HuH-7.5 (cell line): Measurements from ENCODE around the gene ACSF3.
"Not testable (repeated sequence)": the region's sequence is repeated elsewhere in the genome, so short reads cannot be mapped to it uniquely, and the experiment has no call there.

ENCODE experiments used
- DNase-seq: peaks from one replicate; pipeline ENCODE4 v3.0.0; 2011; ENCODE audit warnings: low spot score

The ACSF3 gene

DNA sequence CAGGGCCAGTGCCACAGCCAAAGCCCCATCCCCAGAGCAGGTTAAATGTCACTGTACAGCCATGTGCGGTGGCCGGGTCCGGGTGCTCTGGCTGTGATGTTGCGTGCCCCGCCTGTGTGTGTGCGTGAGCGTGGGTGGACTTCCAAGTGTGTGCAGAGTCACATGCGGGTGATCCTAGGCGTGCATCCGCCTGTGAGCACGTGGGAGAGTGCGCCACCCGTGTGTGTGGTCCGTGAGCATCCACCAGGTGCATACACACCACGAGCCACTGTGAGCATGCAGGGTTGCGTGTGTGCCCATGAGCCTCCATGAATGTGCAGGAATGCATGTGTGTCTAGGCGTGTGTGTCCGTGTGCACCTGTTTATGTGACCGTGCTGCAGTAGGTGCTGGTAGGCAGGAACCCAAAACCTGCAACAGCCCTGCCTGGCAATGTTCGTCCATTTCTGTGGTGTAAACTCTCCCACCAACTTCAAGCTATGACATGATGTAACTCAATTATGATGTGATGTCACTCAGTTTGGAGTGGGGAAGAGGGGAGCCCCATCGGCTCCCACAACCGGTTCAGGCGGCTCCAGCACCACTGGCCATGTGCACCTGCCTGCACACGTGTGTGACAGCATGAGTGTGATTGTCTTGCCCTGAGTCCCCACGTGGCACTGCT is 37.6 kb upstream of the ACSF3 start:
- DNase-seq = no peak

- DNase-seq = no peak
Observed at GRCh38 chr16:89056592-89056991, 37.1 kb upstream of the ACSF3 start.

DNA sequence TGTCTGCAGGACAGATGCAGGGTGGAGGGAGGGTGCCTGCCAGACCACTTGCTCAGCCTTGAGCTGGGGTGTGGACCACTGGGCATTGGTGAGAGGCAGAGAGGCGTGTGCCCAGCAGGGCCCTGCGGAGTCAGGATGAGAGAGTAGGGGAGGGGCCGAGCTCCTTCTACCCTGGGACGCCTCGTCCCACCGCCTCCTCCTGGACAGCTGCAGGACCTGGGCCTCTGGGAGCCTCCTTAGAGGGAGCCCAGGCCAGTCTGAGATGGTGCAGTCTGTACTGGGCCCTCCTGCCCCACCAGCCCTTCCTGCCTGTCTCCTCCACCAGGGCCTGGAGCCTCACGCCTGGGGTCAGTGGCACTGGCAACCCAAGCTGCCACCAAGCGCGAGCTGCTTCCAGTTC is 35.9 kb upstream of the ACSF3 start:
- DNase-seq = no peak

GRCh38 chr16:89058812-89059211 is 34.8 kb upstream of the ACSF3 start:
- no peak for DNase-seq

- no peak for DNase-seq
Observed at GRCh38 chr16:89060207-89060794, 33.4 kb upstream of the ACSF3 start.

- DNase-seq = no peak
Observed at GRCh38 chr16:89061086-89061485, 32.6 kb upstream of the ACSF3 start.

DNA sequence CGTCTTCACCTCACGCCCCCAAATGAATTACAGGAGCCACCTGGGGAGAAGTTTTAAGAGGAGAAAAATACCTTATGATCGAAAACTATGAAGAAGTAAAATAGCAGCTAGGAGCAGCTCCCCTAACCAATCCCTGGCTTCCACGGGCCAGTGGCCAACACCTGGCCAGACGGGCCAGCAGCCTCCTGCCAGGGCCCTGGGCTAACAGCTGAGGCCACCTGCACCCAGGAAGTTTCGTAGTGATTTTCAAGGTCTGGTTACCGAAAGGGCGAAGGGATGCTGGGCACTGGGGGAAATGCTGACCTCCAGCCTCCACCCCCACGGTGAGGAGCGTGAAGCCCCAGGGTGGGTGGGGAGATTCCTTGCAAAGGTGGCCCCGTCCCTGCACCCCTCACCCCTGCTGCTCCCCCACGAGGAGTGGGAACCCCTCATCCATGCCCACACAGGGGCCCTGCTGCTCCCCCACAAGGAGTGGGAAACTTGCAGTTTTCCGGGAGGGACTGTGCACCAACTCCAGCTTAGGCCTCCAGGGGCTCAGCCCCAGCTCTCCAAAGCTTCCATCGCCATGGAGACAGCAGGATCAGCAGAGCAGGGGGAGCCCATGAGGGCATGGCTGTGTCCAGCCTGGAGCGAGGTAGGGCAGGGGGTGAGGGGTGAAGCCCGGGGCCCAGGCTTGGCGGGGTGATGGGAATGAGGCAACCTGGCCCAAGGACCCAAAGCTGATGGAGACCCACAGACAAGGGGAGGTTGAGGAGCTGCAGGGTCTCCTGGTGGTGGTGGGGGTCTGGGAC is 31.9 kb upstream of the ACSF3 start:
- DNase-seq = no peak

DNA sequence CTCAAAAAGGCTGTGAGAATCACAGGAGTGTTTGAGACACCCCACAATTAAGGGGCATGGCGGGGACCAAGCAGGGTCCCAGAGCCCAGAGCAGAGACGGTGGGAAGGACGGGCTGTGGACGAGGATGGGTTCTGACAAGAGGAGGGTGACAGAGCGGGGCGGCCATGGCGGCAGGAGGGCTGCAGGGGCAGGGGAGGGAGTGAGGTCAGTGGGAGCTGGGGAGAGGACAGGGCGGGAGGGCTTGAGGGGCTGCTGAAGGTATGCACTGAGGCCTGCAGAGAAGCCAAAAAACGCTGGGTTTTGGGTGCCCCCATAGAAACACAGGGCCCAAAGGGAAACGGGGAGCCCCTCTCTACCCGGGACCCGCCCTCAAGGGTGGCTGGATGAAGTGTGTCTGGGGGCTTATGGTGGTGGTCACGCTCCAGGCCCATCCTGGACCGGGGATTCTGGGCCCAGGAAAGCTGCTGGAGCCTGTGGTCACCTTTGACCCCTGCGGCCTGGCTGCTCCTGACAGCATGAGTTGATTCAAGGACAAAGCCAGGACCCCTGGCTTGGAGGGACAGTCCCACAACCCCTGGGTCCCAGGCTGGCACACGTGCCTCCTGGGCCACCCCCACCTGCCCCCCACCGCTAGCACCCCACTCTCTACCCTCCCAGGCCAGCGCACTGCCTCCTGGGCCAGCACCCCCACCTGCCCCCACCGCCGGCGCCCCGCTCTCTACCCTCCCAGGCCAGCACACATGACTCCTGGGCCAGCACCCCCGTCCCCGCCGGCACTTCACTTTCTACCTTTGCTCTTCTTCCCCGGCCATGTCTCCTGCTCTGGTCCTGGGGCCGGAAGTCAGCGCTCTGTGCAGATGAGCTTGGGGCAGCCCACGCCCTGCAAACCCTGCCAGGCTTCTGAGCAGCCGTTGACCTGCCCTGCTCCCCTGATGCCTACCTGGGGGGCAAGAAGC is 31.0 kb upstream of the ACSF3 start:
- DNase-seq = no peak

DNA sequence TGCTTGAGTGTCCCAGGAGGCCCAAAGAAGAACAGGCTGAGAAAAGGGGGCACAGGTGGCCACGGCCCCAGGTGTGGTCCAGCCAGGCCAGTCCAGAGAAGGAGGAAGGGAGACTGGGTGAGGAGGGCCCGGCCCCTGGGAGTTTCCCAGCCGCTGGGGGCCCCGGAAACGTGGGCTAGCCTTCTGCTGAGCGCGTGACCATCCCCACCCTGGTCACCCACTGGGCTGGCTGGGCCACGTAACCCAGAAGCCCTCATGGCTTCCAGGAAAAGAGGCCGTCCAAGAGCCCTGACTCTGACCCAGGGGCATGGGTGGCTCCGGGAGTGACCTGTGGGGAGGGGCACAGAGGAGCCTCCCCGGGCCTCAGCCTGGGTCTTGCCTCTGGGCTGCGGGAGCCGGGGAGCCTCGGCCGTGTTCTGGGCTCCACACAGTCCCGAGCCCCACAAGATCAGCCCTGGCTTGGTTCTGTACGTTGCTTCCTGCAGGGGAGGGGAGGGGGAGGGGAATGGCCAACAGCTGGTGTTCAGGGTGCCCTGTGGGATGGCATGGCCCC is 29.8 kb upstream of the ACSF3 start:
- DNase-seq = no peak

- DNase-seq = no peak
Observed at GRCh38 chr16:89064606-89065457, 28.8 kb upstream of the ACSF3 start.

DNA sequence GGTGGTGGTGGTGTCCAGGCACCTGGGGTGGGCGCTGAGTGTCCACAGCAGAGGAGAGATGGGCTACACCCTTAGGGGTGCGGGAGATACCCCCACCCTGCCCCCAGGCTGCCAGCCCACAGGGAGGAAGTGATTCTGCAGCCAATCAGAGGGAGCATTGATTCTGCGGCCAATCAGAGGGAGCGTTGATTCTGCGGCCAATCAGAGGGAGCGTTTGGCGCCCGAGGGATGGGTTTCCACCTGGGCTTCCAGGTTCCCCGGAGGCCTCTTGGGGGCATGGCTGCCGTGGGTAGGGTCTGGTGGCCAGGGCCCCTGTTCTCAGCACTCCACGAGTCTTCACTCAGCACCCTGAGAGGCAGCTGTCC is 28.2 kb upstream of the ACSF3 start:
- no peak for DNase-seq

- DNase-seq = no peak
Observed at GRCh38 chr16:89066721-89067120, 26.9 kb upstream of the ACSF3 start.

- DNase-seq = no peak
Observed at GRCh38 chr16:89067677-89068443, 25.8 kb upstream of the ACSF3 start.

DNA sequence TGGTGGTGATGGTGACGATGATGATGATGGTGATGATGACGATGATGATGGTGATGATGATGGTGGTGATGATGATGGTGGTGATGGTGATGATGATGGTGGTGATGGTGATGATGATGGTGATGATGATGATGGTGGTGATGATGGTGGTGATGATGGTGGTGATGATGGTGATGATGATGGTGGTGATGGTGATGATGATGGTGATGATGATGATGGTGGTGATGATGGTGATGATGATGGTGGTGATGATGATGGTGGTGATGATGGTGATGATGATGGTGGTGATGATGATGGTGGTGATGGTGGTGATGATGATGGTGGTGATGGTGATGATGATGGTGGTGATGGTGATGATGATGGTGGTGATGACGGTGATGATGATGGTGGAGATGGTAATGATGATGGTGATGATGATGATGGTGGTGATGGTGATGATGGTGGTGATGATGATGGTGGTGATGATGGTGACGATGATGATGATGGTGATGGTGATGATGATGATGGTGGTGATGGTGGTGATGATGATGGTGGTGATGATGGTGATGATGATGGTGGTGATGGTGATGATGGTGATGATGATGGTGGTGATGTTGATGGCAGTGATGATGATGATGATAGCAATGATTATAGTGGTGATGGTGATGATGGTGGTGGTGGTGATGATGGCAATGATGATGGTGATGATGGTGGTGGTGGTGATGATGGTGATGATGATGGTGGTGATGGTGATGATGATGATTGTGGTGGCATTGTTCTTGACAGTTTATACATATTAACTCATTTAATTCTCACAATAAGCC is 24.6 kb upstream of the ACSF3 start:
- DNase-seq = not testable (repeated sequence)

DNA sequence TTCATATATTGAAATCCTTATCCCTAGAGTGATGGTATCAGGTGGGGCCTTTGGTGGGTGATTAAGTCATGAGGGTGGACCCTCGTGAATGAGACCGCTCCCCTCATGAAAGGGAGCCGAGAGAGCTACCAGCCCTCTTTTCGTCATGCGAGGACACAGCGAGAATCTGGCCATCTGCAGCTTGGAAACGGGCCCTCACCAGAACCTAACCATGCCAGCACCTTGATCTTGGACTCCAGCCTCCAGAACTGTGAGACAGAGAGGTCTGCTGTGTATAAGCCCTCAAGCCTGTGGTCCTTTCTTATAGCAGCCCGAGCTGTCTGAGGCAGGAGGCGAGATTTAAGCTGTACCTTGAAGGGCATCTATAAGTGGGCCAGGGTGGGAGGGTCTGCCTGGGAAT is 23.7 kb upstream of the ACSF3 start:
- no peak for DNase-seq

GRCh38 chr16:89070590-89070989 is 23.1 kb upstream of the ACSF3 start:
- DNase-seq = no peak

- DNase-seq = no peak
Observed at GRCh38 chr16:89071686-89072547, 21.7 kb upstream of the ACSF3 start.

GRCh38 chr16:89072548-89073130 is 21.0 kb upstream of the ACSF3 start:
- no peak for DNase-seq
